HCT116 (cell line): ENCODE data around the gene ANKRD44. TPM values are rescaled to one million over a fixed set of nuclear protein-coding genes. Genes with fewer than 3 reads are reported as not detected.

Source experiments
- ATAC-seq: fragments of 200-7000 bp; cut with Tn5 transposase; 2 replicates; pipeline ENCODE4 v1.9.1; 2020; ENCODE audit warnings: mild to moderate bottlenecking, moderate library complexity
- BruUV-seq: library from RNA; stranded (reverse); fragments of 400-500 nt; replicated peaks from 2 replicates; lab custom pipeline; 2021; lab: Mats Ljungman, UMichigan
- CTCF ChIA-PET: fragments of 300-600 bp; sonication (Branson Sonifier 250); formaldehyde crosslinking; loops from one replicate; lab custom pipeline; 2021; ENCODE audit warnings: antibody characterized with exemption; lab: Charles Lee
- POLR2A ChIA-PET: fragments of 300-600, 350-600 bp; sonication (Branson Sonifier 250); formaldehyde crosslinking; loops from one replicate; lab custom pipeline; 2021; ENCODE audit warnings: antibody characterized with exemption; lab: Charles Lee
- RAD21 ChIA-PET, 2 experiments: fragments of 300-600 bp; sonication (Branson Sonifier 250); formaldehyde crosslinking; loops; one replicate each; lab custom pipeline; 2023; ENCODE audit warnings: low total read pairs in 2 of 2; ENCODE audit not compliant: uncharacterized antibody in 2 of 2, unreplicated experiment in 2 of 2, low non-redundant PET in 1 of 2; lab: Charles Lee
- DNase-seq: peaks from one replicate; pipeline ENCODE4 v3.0.0-alpha.2; 2010; ENCODE audit warnings: low read depth, low spot score
- H2AFZ ChIP-seq: fragments of 200-600 bp; shearing (Covaris generic), sonication (generic); 2 replicates; pipeline ENCODE4 v1.6.1; 2017; ENCODE audit warnings: low read depth, mixed run types, mixed read lengths, antibody characterized with exemption, low read length; ENCODE audit not compliant: poor library complexity, severe bottlenecking
- H3K27ac ChIP-seq: 2 replicates; pipeline ENCODE4 v1.5.1; 2012; ENCODE audit warnings: low read depth, low read length
- H3K27me3 ChIP-seq: fragments of 200-600 bp; sonication (generic); 2 replicates; pipeline ENCODE4 v1.6.1; 2016; ENCODE audit warnings: mixed run types, low read length, mixed read lengths; ENCODE audit not compliant: insufficient read depth
- H3K36me3 ChIP-seq, 2 experiments: fragments of 200-500 bp in 1 of 2; fragments of 200-600 bp in 1 of 2; sonication (Bioruptor generic) in 1 of 2; sonication (generic) in 1 of 2; 2 replicates each; pipeline versions ENCODE4 v1.5.1 to v1.6.1; 2014 to 2016; ENCODE audit warnings: low read length in 2 of 2, inconsistent platforms in 1 of 2, mixed read lengths in 1 of 2, mixed run types in 1 of 2; ENCODE audit not compliant: insufficient read depth in 2 of 2, control insufficient read depth in 1 of 2
- H3K4me1 ChIP-seq, 2 experiments: fragments of 200-600 bp in 1 of 2; sonication (generic) in 1 of 2; 2 replicates each; pipeline versions ENCODE4 v1.5.1 to v1.6.1; 2012 to 2017; ENCODE audit warnings: low read length in 2 of 2, inconsistent platforms in 1 of 2, mild to moderate bottlenecking in 1 of 2, mixed read lengths in 1 of 2, mixed run types in 1 of 2, moderate library complexity in 1 of 2; ENCODE audit not compliant: insufficient read depth in 2 of 2, control insufficient read depth in 1 of 2
- H3K4me2 ChIP-seq: fragments of 200-600 bp; sonication (generic); 2 replicates; pipeline ENCODE4 v1.6.1; 2017; ENCODE audit warnings: mixed run types, low read length, mixed read lengths
- H3K4me3 ChIP-seq, 2 experiments: fragments of 200-600 bp in 1 of 2; sonication (generic) in 1 of 2; replicated peaks in 1 of 2; 2 replicates each; pipeline ENCODE4 v1.5.1; 2011 to 2016; ENCODE audit warnings: low read length in 2 of 2, control low read depth in 1 of 2, low read depth in 1 of 2, mild to moderate bottlenecking in 1 of 2, mixed read lengths in 1 of 2, mixed run types in 1 of 2
- H3K79me2 ChIP-seq: fragments of 200-600 bp; sonication (generic); 2 replicates; pipeline ENCODE4 v1.6.1; 2017; ENCODE audit warnings: mild to moderate bottlenecking, mixed run types, low read length, moderate library complexity, mixed read lengths; ENCODE audit not compliant: insufficient read depth
- H3K9ac ChIP-seq: fragments of 200-600 bp; sonication (generic); 2 replicates; pipeline ENCODE4 v1.6.1; 2016; ENCODE audit warnings: low read length, mixed read lengths
- H3K9me2 ChIP-seq: fragments of 200-600 bp; sonication (generic), shearing (Covaris generic); 2 replicates; pipeline ENCODE4 v1.6.1; 2017; ENCODE audit warnings: mixed run types, mild to moderate bottlenecking, moderate library complexity; ENCODE audit not compliant: insufficient read depth
- H3K9me3 ChIP-seq, 2 experiments: fragments of 200-500 bp in 1 of 2; fragments of 200-600 bp in 1 of 2; sonication (Bioruptor generic) in 1 of 2; sonication (generic) in 1 of 2; 2 replicates each; pipeline ENCODE4 v1.6.1; 2014 to 2017; ENCODE audit warnings: low read length in 2 of 2, mixed read lengths in 2 of 2, inconsistent platforms in 1 of 2, low read depth in 1 of 2, mild to moderate bottlenecking in 1 of 2, mixed run types in 1 of 2, moderate library complexity in 1 of 2; ENCODE audit not compliant: control insufficient read depth in 1 of 2, insufficient read depth in 1 of 2
- H4K20me1 ChIP-seq: fragments of 200-600 bp; sonication (generic), shearing (Covaris generic); 2 replicates; pipeline ENCODE4 v1.6.1; 2017; ENCODE audit warnings: mixed run types, mild to moderate bottlenecking, moderate library complexity; ENCODE audit not compliant: insufficient read depth
- EGR1 ChIP-seq: IDR thresholded peaks from 2 replicates; pipeline ENCODE4 v1.6.1; 2012; ENCODE audit warnings: low read depth
- ELF1 ChIP-seq: IDR thresholded peaks from 2 replicates; pipeline ENCODE4 v1.6.1; 2012; ENCODE audit warnings: low read depth, borderline replicate concordance
- FOSL1 ChIP-seq: IDR thresholded peaks from 2 replicates; pipeline ENCODE4 v1.6.1; 2012; ENCODE audit warnings: low read depth
- JUND ChIP-seq: IDR thresholded peaks from 2 replicates; pipeline ENCODE4 v1.6.1; 2012
- POLR2A ChIP-seq: IDR thresholded peaks from 2 replicates; pipeline ENCODE4 v1.7.0; 2011; ENCODE audit warnings: borderline replicate concordance; ENCODE audit not compliant: insufficient read depth, insufficient read length; ENCODE audit errors: extremely low read depth
- SIN3A ChIP-seq: IDR thresholded peaks from 2 replicates; pipeline ENCODE4 v1.6.1; 2012; ENCODE audit warnings: low read depth
- SP1 ChIP-seq: IDR thresholded peaks from 2 replicates; pipeline ENCODE4 v1.6.1; 2012; ENCODE audit warnings: low read depth
- ZFX ChIP-seq: fragments of 450-650 bp; IDR thresholded peaks from 2 replicates; pipeline ENCODE4 v1.6.1; 2017
- intact Hi-C: fragments of 100-400 bp; cut with micrococcal nuclease; formaldehyde crosslinking; loops from 2 replicates; pipeline ENCODE4 v1.10.0; 2022
- total RNA-seq: library from RNA; stranded (reverse); gene quantifications from one replicate; pipeline ENCODE4 v1.2.1, GENCODE V29; 2021; ENCODE audit not compliant: unreplicated experiment
- TF ChIP-seq, protein P1 (sequence below): IDR thresholded peaks from 2 replicates; pipeline ENCODE4 v1.6.1; 2012

The ANKRD44 gene
- total RNA-seq, 1 experiment from 2014 or later = 2.7 TPM

GRCh38 chr2:197159661-197160211, 150.8 kb downstream of the ANKRD44 start:
- Histone ChIP-seq H3K9me3 (no peaks in the 10 kb centered on the region), H3K4me1 (peaks cover 0 to 14% of the 10 kb centered on the region in 2 experiments; a peak in 2 of 4 replicates), H3K4me2 (peak overlapping the region; percentile 51), H3K9me2 (no peaks in the 10 kb centered on the region), H3K27me3 (no peaks in the 10 kb centered on the region), H2AFZ (no peak overlapping the region), H3K27ac (no peak overlapping the region), H3K4me3 (no peak overlapping the region), H3K9ac (no peak overlapping the region), H3K79me2 (no peaks in the 10 kb centered on the region), H4K20me1 (no peaks in the 10 kb centered on the region), H3K36me3 (no peaks in the 10 kb centered on the region)
- BruUV-seq = no TSS peak
- ChIA-PET CTCF (interaction anchor here (0.6 to 2.0 kb wide), 3 partner anchors 8 to 360 kb away, joined by 3 to 13 read pairs (median 3); partner anchors contain the start of gene GTF3C3), RAD21 (no interaction called here), POLR2A (no interaction called here)
- TF ChIP-seq SP1 (0 out of 2 replicates have a peak, but pooled peaks have one; percentile 23), ELF1 (no peak), JUND (peak; percentile 67), FOSL1 (peak; percentile 74), POLR2A (no peak)
- TF ChIP-seq, protein P1, sequence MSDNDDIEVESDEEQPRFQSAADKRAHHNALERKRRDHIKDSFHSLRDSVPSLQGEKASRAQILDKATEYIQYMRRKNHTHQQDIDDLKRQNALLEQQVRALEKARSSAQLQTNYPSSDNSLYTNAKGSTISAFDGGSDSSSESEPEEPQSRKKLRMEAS = no peak
- peak; percentile 87 for ATAC-seq
- peak; percentile 50 for DNase-seq
- intact Hi-C loops = loop anchor here (10.0 kb wide), 1 partner anchor 305 kb away; no protein-coding TSS in a partner anchor

DNA sequence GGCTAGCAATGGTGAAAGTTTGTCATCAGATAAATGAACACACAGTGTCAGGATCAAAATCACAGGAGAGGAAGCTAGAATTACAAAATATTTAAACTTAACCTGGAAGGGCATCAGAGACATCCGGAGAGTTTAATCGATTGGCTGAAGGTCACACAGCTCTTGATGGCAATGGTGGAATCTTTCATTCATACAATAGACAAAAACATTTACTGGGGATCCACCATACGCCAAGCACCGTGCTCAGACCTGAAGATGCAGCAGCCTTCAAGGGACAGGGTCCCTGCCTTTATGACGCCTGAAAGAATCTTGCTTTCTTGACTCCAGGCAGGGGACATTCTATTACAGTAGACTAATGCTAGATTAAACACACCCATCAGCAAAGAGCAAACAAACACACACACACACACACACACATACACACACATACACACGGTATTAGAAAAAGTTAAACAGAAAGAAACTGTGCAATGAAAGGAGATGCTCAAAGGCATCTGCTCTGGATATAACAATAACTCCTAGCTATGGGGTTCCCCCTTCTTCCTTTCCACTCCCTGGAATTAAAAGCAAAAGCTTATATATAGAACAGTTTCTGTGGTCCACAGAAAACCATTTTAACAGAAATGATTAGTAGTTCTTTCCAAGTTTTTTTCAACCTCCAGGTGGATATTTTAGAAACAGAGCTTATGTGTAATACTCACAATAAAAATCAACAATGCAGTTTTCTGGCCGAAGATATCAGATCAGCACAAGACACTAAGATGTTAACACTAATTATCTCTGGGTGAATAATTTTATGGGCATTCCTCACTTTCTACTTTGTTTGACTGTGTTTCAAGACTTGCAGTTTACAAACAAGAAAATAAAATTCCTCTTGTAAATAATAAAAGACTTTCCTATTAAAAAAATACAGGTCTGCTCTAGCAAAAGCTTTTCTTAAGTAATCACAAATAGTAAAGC, 151.7 kb downstream of the ANKRD44 start:
- Histone ChIP-seq H3K27ac (no peak overlapping the region), H4K20me1 (no peaks in the 10 kb centered on the region), H3K79me2 (no peaks in the 10 kb centered on the region), H3K4me3 (no peak overlapping the region), H3K4me2 (peak overlapping the region; percentile 51), H3K27me3 (no peaks in the 10 kb centered on the region), H2AFZ (no peak overlapping the region), H3K36me3 (no peaks in the 10 kb centered on the region), H3K9me2 (no peaks in the 10 kb centered on the region), H3K4me1 (peaks cover 0 to 14% of the 10 kb centered on the region in 2 experiments; a peak in 2 of 4 replicates), H3K9me3 (no peaks in the 10 kb centered on the region), H3K9ac (no peak overlapping the region)
- ATAC-seq (no peak), DNase-seq (no peak)
- intact Hi-C loops = no loop called here
- CTCF ChIA-PET = interaction anchor here (0.6 to 2.0 kb wide), 3 partner anchors 9 to 359 kb away, joined by 3 to 13 read pairs (median 3); partner anchors contain the start of gene GTF3C3
- TF ChIP-seq SIN3A (no peak), EGR1 (no peak), FOSL1 (no peak), ZFX (no peak)
- no TSS peak for BruUV-seq
- POLR2A ChIA-PET = interaction anchor here (0.6 kb wide), 1 partner anchor 601 kb away, joined by 3 read pairs; no protein-coding TSS in a partner anchor
- RAD21 ChIA-PET = no interaction called here
